Activated naive CD8-positive, alpha-beta T cell (primary cell): ENCODE results near the gene BHMT2.
A peak's percentile ranks its signal among the peaks of the same experiment; 100 is the strongest.

Experiments
- H3K27ac Mint-ChIP-seq: one replicate; pipeline ENCODE4 v1.8.0; 2021; ENCODE audit warnings: mixed read lengths
- H3K27me3 Mint-ChIP-seq: one replicate; pipeline ENCODE4 v1.8.0; 2021; ENCODE audit warnings: mixed read lengths
- H3K36me3 Mint-ChIP-seq: one replicate; pipeline ENCODE4 v1.8.0; 2021; ENCODE audit warnings: mixed read lengths
- H3K4me1 Mint-ChIP-seq: one replicate; pipeline ENCODE4 v1.8.0; 2021; ENCODE audit warnings: low read depth, mixed read lengths
- H3K4me3 Mint-ChIP-seq: one replicate; pipeline ENCODE4 v1.8.0; 2021; ENCODE audit warnings: mild to moderate bottlenecking, mixed read lengths
- H3K9me3 Mint-ChIP-seq: one replicate; pipeline ENCODE4 v1.8.0; 2021; ENCODE audit warnings: low read depth, mixed read lengths

BHMT2 gene

DNA sequence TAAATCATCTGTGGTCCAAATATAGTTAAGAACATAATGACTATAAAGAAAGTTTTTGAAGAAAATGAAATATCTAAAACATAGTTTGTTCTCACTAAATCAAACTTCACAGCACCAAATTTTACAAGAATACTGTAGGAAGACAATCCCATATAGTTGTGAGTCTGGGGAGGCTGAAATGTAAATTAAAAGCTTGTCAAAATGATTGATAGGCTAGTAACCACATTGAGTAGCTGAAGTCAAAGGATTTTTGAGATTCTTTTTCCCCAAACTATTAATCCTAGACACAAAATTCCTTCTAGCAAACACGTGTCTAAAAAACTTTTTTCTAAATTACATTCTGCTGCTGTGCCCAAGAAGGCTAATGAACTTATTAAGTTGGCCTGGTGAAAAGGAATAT, 55.0 kb downstream of the BHMT2 start:
- Mint-ChIP-seq H3K27me3 (no peaks in the 10 kb centered on the region), H3K27ac (no peak overlapping the region), H3K4me1 (no peaks in the 10 kb centered on the region), H3K36me3 (no peaks in the 10 kb centered on the region), H3K9me3 (no peaks in the 10 kb centered on the region), H3K4me3 (no peak overlapping the region)

DNA sequence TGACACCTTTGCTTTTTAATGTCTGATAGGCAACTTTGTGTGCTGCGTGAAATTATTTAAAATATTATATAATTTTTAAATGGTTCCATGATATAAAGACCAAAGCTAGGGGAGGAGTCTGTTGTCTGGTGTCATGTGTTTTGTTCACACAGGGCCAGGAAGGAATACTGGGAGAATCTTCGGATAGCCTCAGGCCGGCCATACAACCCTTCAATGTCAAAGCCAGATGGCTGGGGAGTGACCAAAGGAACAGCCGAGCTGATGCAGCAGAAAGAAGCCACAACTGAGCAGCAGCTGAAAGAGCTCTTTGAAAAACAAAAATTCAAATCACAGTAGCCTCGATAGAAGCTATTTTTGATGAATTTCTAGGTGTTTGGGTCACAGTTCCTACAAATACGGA, 61.2 kb downstream of the BHMT2 start:
- H3K27ac Mint-ChIP-seq = no peak overlapping the region
- peaks cover 8% of the 10 kb centered on the region for H3K4me1 Mint-ChIP-seq
- H3K27me3 Mint-ChIP-seq = no peaks in the 10 kb centered on the region
- H3K4me3 Mint-ChIP-seq = no peak overlapping the region
- H3K36me3 Mint-ChIP-seq = no peaks in the 10 kb centered on the region
- no peaks in the 10 kb centered on the region for H3K9me3 Mint-ChIP-seq

DNA sequence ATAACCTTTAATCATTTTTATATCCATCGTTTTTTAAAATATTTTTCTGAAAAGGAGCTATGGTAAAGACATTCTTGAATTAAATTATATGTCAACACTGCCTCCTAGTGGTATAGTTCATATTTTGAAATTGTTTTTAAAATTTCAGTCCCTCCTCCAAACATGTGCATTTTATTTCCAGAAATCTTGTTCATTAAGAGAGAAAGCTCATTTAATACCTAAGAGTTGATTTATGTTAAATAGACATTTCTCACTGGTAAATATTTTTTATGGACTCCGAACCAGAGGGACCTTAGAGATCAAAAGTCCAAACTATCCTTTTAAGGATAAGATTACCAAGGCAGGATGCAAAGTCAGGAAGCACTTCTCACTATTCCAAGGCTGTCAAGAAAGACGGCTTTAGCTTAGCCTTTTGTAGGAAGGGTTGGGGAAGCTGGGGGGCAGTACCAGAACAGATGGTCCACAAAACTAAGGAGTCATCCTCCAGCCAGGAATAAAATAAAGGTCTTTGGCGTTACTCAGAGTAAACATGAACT, 63.6 kb downstream of the BHMT2 start:
- Mint-ChIP-seq H3K36me3 (no peaks in the 10 kb centered on the region), H3K4me1 (peaks cover 8% of the 10 kb centered on the region), H3K27me3 (no peaks in the 10 kb centered on the region), H3K9me3 (no peaks in the 10 kb centered on the region), H3K27ac (no peak overlapping the region), H3K4me3 (peak overlapping the region; percentile 85)

DNA sequence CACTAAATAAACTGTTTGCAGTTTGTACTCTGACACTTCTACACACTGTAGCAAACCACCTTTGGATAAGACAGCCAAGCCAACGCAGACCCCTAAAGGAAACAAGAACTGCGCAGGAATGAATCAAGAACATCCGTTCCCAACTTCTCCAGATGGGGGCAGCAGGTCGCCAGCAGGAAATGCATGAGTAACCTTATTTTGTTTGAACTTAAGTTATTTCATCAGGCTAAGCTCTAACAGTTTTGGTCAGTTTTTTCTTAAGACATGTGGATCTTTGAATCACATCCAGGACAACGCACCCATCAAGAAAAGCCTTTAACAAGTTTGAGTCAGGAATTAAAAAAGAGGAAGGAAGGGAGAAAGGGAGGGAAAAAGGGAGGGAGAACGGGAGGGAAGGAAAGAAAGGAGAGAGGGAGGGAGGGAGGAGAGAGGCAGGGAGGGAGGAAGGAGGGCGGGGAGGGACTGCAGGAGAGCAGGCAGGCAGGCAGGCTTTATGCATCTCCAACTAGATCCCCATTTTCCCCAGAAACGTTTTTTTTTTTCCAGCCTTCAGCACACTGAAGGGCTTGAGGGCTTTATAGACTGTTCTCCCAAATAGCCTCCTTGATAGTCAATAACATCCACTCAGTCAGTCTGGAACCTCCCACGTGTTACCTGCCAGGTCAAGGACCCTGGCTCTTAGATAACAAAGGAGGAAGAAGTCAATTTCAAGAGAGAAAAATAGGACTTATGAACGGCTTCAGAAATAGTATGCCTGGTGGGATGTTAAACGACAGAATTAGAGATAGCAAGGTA, 64.3 kb downstream of the BHMT2 start:
- H3K9me3 Mint-ChIP-seq = no peaks in the 10 kb centered on the region
- H3K27me3 Mint-ChIP-seq = no peaks in the 10 kb centered on the region
- H3K4me1 Mint-ChIP-seq = peaks cover 8% of the 10 kb centered on the region
- H3K36me3 Mint-ChIP-seq = no peaks in the 10 kb centered on the region
- peak overlapping the region; percentile 89 for H3K27ac Mint-ChIP-seq
- peak overlapping the region; percentile 85 for H3K4me3 Mint-ChIP-seq

DNA sequence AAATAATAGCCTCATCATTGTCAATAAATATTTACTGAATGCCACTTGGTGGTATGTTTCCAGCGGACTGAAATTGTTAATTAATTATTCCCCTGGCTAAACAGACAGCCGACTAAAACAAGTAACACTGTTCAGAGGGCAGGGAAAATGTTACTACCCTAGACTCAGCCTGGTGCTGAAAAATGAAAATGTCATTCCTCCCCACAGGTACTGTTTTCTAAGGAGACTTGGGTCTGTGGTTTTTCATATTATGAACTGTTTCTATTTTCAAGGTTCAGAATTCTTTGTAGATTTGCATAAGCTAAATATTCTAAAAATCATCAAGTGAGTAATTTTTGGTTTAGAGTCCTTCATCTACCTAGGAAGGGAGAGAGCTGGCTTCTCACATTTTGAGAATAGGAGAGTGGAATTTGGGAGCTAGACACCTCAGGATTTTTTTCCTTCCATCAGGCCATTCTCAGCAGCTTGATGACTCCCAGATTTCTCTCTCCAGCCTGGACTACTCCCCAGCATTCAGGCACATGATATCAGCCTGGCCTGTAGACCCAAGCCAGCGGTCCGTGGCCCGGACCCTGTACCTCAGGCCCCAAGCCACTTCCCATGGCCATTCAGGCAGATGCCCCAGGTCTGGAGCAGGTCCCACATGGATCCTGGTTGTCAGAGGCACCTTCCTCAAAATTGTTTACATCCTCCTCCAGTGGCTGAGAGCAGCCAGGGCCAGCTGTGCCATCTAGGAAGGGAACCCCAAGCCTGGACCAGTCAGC, 66.4 kb downstream of the BHMT2 start:
- Mint-ChIP-seq H3K4me1 (peaks cover 8% of the 10 kb centered on the region), H3K27ac (no peak overlapping the region), H3K36me3 (no peaks in the 10 kb centered on the region), H3K4me3 (no peak overlapping the region), H3K27me3 (no peaks in the 10 kb centered on the region), H3K9me3 (no peaks in the 10 kb centered on the region)

DNA sequence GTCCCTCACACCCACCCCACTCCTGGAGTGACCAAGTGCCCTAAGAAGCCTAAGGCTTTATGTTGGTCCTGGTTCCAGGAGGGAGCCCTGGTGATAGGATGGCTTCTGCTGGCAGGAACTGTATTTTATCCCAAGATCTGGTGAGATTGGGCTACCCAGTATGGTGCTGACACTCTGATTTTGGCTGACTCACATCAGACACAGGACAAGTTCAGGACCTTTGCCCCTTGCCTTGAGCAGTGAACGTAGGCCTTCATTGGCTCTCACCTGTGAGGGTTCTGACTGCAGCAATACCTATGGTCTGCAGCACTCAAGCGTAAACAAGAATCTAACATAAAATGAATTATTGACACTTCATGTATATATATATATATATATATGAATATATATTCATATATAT, 67.1 kb downstream of the BHMT2 start:
- H3K9me3 Mint-ChIP-seq = no peaks in the 10 kb centered on the region

More for the DNA sequence above, 67.1 kb downstream of the BHMT2 start:
- no peak overlapping the region for H3K27ac Mint-ChIP-seq
- peaks cover 8% of the 10 kb centered on the region for H3K4me1 Mint-ChIP-seq
- H3K4me3 Mint-ChIP-seq = no peak overlapping the region
- no peaks in the 10 kb centered on the region for H3K27me3 Mint-ChIP-seq
- H3K36me3 Mint-ChIP-seq = no peaks in the 10 kb centered on the region
